Suppressor macrophage (primary cell): ENCODE data around the gene RFLNA.
A peak's percentile ranks its signal among the peaks of the same experiment; 100 is the strongest.

ENCODE experiments used
- DNase-seq, 4 experiments: peaks; one replicate each; pipeline ENCODE4 v3.0.0-alpha.2; 2020 to 2022

RFLNA gene

DNA sequence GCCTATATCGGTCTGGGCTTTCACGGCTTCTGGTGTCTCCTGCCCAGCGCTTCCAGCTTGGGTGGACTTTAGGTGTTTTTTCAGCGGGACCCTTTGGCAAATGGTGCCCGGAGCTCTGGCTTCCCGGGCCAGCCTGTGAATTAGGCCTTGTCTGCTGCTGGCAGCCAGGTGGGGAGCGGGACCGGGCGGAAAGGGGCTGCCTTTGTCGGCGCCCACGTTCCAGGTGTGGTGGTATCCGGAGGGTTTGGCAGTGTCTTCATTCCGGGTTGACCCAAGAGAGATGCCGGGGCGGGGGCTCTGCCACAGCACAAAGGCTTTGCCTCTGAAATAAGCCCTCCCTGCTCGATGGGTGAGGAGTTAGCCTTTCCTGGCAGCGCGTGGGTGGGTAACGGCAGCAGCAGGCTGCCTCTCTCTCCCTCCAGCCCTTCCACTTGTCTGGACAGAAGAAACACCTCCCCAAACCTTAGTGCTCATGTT is 9.5 kb downstream of the RFLNA start:
- DNase-seq = no peak

DNA sequence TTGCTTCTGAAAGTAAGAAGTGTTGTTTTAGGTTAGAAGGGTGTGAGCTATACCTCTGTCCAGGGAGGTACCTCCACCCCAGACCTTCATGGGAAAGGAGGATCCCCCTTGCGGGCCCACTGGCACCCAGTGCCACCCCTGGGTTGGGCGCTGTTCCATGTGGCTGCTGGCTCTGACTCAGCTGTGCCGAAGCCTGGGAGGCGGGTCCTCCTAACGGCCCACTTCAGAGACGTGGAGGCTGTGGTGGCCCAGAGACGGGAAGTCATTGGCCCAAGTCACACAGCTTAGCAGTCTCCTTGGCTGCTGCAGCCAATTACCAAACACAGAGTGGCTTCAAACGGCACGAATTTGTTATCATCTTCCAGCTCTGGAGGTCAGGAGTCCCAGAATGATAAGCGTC is 10.2 kb downstream of the RFLNA start:
- no peak for DNase-seq

DNA sequence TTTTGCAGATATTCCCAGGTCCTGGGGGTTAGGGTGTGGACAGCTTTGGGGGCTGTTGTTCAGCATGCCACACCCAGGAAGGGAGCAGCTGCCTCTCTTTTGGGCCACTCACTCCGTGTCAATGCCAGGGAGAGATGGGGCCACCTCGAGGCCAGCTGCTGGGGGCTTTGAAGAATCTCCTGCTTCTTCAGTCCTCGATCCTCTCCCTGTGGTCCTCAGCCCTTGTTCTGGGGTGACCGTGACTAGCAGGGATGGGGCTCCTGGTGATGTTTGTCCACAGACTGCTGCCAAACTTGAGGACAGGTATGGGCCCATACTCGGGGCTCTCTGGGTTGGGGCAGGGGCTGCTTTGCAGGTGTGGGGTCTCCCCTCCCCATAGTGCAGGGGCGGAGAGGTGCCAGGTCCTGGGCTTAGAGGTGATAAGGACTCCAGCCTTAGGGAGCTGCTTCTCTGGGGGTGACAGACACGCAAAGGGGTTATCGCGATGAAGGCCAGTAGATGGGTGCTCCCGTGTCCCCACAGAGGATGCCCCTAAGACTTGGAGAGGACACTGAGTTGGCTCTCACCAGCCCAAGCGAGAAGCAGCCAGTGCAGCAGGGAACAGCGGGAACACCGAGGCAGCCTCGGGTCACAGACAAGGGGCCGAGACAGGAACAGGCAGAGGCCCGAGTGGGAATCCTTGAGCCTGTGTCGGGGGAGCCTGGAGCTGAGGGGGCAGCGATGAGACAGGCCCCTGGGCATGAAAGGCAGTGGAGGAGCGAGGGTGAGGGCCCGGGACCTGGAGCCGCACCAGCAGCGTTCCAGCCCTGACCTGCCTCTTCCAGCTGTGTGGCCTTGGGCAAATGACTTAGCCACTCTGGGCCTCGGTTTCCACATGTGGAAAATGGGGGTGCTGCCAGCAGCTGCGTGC is 11.1 kb downstream of the RFLNA start:
- no peak for DNase-seq

DNA sequence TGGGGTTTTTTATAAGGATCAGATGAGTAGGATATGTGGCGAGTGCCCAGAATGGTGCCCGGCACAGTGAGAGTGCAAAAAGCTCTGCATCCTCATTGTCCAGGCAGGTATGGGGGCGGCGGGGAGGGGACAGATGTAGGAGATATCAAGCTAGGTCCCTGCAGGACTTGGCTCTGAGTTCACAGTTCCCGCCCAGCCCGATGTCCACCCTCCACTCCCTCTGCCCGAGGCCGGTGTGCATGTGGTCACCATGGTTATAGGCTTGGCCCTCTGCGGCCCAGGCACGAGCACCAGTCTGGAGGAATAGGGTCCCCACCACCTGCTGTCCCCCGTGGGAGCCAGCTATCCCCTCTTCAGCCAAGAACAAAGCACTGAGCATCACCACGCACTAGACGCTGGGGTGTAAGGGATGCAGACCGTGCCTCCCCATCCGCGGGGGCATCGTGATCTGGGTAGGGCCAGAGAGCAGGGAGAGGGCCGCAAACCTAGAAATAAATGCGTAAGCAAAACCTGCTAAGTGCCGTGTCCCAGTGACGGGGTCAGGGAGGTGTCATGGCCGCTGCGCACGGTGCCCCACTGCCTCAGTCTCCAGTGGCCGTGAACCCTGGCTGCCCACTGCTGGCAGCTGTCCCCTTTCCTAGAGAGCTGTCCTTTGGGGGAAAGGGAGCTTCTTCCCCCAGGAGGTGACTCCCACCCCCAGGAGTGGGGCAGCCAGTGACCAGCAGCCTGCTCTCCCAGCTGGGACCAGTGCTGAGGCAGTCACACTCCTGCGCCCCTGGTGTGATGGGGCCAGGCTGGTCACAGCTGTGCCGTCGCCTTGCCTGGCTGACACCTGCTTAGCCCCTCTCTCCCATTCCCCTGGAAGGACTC is 12.0 kb downstream of the RFLNA start:
- DNase-seq = no peak

DNA sequence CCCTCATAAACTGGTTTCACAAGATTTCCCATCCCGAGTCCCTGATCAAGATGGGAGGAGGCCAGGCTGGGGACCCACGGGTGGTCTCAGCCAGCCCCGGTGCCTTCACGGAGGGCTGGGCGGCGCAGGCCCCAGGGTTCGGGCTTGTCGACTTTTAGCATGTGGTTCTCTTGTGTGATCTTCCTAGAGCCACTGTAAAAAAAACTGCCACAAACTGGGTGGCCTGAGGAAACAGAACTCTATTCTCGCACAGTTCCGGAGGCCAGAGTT is 12.6 kb downstream of the RFLNA start:
- DNase-seq = no peak

DNA sequence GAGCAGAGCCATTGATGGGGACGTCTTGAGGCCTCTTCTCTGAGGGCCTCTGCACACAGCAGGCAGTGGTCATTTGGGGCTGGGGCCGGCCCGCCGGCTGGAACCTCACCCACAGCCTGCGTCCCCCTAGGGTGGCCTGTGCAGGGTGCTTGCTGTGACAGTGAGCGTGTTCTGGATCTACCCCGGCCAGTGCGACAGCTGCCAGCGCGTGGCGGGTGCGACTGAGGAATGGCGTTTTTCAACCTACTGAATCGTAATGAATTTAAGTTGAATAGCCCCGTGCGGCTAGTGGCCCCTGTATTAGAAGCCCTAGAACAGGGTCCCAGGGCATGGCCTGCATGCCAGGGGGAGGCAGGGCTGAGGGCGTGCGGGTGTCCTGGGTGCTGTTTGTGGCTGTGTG is 13.8 kb downstream of the RFLNA start:
- no peak for DNase-seq

DNA sequence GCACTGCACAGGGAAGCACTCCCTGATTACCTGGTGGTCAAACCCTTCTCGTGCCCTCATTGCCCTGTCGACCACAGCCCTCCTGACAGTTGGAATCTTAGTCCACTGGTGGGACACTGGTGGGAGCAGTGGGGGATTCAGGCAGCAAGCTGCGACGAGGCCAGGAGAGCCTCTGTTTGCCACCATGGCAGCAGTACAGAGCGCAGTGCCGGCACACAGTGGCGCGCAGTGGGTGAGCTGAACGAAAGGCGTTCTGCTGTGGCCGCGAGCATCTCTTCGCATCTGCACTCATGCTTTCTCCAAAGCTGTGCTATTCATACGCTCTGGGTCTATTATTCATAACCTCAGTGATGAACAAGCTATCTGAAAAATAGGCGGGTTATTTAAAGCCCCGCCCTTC is 14.3 kb downstream of the RFLNA start:
- no peak for DNase-seq

DNA sequence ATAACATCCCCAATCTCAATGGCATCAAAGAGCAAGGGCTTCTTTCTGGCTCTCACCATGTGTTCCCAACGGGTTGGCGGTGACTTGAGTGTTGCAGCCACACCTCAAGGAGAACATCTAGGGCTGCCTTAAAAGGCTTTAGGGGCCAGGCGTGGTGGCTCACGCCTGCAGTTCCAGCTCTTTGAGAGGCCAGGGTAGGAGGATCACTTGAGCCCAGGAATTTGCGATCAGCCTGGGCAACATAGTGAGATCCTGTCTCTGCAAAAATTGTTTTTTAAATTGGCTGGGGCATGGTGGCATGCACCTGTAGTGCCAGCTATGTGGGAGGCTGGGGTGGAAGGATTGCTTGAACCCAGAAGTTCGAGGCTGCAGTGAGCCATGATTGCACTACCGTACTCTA is 14.9 kb downstream of the RFLNA start:
- no peak for DNase-seq

DNA sequence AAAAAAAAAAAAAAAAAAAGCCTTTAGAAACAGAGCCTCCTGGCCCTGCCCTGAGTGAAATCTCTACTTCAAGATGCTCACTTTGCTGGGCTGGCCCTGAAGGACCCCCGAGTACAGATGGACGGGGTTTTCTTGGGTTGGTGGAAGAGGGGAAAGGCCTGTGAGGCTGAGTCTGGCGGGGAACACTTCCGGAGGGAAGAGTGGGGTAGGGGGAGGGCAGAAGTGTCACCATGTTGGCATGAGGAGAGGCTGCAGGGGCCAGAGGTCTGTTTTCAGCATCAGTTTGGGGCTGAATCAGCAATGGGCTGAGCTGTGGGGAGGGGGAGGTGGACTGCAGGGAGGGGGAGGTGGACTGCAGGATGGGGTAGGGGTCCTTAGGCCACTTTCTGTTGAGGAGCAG is 15.3 kb downstream of the RFLNA start:
- no peak for DNase-seq

DNA sequence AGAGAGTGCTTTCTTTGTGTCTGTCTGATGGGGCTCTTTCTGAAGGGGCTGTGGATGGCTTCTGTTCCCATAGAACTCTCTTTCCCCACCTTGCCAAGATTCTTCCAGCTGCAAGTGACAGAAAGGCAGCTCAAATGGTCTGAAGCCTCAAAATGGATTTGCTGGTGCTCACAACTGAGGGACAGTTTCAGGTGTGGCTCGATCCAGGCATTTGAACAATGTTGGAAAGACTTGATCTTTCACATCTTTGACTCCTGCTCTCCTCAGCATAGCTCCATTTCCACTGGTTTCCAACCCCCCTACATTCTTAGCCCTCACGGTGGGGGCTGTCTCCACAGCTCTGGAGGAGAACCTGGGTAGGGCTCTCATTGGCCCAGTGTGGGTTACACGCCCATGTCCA is 15.9 kb downstream of the RFLNA start:
- DNase-seq = no peak

DNA sequence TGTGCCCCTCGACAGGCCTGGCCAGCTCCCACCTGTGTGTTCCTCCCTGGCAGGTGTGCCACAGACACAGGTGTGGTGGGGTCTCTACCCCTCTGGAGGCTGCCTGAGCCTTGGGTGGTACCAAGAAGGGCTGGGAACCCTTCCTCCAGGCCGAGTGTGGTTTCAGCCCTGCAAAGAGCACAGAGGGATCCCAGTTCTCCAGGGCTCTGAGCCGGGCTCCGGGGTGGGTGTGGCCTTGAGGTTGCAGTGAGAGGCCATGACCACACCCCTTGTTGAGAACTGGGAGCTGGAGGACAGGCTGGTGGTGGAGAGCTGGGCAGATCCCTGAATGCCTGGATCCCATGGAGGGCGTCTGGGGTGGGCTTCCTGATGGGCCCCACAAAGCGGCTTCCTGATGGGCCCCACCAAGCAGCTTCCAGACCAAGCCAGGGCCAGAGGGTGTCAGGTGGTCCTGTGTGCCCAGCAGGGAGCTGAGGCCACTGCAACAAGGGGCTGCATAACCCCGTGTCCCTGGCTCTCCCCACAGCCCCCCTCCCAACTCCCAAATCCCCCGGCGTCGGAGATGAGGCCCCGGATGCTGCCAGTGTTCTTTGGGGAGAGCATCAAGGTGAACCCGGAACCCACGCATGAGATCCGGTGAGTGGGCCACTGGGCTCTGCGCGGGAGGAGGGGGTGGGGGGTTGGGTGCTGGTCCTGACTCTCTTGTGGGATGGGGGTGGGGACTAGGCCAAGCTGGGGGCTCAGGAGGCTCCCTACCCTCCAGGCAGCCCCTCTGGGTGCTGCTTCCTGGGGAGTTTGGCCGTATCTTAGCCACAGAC is 16.6 kb downstream of the RFLNA start:
- no peak for DNase-seq

DNA sequence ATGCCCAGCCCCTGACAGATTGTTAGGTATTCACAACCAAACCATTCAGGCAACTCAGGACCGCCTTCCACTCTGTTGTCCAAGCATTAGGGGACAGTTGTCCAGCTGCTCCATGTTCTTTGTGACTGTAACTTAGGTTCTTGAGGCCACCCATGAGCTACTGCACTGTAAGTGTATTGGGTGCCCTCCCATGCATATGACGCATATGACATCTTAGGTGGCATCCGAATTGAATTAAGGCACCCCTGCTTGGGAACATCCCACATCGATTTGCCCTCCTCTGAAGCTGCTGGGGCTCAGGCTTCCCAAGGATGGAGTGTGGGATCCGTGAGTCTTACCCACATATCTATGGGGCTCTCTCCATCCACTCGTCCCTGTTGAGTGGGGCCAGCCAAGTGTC is 17.7 kb downstream of the RFLNA start:
- DNase-seq = no peak

DNA sequence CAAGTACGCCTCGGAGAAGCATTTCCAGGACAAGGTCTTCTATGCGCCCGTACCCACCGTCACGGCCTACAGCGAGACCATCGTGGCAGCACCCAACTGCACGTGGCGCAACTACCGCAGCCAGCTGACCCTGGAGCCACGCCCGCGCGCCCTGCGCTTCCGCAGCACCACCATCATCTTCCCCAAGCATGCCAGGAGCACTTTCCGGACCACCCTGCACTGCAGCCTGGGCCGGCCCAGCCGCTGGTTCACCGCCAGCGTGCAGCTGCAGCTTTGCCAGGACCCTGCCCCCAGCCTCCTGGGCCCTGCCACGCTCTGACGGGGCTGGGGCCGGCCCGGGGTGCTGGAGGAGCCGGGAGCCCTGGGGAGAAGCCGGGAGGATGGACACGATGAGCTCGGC is 19.3 kb downstream of the RFLNA start:
- DNase-seq = no peak

DNA sequence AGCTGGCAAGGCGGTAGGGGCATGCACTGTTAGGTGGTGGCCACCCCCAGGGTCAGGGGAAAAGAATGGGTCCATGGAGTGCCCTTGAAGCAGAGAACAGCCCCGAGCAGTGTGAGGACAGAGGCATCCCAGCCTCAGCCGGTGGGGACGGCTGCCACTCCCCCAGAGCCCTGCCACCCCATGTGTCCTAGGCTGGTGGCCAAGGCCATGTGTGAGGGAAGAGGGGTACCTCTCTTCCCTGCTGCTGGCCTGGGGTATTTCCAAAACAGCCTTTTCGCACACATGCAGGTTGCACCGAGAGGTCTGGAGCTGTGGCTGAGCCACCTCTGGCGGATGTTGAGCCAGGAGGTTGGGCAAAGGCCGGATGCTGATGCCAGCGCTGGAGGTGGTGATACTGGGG is 19.9 kb downstream of the RFLNA start:
- DNase-seq = no peak

DNA sequence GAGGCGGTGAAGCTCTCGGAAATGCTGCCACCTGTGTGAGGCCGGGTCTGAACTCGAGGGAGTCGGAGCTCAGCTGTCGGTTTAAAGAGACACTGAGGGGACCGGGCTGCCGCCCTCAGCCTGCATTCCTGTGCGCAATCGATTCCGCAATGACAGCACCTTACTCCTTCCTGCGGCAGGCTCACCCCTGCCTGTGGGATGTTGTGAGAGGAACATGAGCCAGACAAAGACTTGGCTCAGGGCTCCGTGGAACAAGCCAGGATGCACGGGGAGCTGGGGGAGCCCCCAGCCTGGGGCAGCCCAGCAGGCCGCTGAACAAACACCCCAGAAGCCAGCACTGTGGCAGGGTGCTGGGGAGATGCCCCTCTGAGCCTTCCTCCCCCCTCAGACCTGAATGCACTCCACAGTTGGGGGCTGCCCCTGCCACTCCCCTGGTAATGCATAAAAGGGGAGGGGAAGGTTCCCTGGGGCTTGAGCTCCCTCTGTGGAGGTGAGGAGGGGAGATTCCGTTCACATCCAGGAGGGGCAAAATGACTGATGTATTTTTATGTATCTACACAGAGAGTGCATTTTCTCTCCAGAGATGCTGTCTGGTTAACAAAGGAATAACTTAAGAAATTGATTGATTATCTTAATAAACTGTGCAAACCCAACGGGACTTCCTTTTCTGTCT is 20.6 kb downstream of the RFLNA start:
- no peak for DNase-seq

DNA sequence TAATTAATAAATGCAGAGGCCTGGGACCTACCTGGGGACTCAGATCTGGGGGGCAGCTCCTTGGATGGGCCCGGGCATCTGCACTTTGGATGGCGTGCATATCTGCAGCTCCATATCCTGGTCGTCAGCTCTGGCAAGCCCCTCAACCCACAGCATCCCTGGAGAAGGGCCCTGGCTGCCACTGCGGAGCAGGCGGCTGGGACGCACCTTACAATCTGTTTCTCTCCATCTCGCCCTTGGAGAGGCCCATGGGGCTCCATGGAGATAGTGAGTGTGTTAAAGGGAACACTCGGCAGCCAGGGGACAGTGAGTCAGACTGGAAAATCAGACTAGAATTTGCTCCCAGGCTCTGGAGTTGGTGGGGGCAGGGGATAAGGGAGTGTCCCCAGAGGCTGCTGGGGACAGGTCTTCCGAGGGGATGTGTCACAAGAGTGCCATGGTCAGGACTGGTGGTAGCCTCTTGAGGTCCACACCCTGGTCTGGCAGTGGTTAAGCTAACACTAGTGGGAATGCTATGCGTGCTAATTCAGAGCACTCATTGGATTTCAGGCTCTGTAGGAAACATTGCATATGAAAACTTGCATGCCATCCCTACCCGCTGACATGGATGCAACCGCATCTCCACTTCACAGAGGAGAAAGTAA is 21.5 kb downstream of the RFLNA start:
- DNase-seq = no peak

DNA sequence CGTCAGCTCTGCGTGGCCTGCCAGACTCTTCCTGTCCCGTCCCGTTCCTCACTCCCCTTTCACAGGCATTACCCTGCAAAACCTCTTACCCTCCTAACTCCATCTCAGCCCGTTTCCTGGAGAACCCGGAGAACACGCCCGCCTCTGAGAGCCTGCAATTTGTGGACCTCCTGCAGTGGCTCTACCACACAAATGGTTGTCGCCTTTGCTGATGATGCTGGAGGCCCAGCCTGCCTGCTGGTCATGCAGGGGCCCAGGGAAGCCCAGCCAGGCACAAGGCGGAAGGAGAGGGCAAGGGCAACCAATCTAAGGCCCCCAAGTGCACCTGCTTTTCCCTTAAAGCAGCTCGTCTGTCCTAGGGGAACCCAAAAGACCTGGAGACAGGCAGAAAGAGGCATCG is 22.5 kb downstream of the RFLNA start:
- no peak for DNase-seq

DNA sequence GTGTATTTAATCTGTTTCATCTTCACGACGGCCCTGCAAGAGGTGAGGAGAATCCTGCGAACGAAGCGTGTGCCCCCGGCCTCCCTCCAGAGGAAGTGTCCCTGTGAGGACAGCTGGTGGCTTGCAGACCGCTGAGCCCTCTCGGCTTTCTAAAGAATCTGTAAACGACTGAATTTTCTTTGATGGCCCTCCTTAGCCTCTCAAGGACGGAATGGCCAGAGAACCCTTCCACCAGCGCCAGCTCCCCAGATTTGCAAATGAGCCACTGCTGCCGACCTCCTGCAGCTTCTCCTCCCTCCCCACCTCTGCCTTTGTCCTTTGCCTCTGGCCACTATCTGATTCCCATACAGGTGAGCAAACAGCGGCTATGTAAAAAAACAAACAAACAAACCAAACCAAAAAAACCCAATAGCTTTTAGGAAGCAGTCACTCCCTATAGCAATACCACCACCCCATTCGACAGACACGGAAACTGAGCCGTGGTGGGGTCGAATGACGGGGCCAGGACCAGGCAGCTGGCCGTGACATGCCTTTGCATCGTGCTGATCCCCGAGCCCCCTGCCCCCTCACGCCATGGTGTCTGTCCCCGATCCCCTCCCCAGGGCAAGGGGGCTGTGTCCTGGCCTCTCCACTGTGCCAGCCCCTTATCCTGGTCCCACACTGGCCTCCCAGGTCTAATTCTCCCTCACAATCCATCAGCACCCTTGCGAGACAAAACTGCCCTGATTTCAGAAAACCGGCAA is 23.6 kb downstream of the RFLNA start:
- DNase-seq = no peak

DNA sequence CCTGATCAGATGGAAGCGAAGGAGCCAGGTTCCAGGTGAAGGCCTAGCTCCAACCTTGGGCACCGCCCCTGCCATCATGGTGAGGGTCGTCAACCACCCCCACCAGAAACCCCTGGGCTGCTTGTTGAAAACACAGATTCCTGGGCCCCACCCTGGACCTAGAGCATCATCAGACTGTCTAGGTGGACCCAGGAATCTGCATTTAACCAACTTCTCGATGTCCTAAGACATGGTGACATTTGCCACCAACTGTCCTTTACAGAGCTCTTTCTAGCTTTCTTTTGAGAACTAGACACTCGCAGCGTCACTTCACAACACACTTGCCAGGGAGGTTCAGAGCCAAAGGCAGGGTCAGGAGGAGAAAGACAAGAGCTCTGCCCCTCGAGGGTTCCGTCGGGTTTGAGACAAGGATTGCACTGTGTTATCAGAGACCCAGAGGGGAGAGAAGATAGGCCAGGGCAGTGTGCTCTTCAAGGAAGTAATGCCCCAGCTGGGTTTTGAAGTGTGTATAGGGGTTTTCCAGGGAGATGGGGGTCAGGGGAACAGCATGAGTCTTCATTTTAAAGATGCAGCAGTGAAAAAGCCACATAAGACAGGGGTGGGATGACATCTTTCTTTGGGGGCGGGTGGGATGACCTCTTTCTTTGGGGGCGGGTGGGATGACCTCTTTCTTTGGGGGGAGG is 24.6 kb downstream of the RFLNA start:
- DNase-seq = no peak

DNA sequence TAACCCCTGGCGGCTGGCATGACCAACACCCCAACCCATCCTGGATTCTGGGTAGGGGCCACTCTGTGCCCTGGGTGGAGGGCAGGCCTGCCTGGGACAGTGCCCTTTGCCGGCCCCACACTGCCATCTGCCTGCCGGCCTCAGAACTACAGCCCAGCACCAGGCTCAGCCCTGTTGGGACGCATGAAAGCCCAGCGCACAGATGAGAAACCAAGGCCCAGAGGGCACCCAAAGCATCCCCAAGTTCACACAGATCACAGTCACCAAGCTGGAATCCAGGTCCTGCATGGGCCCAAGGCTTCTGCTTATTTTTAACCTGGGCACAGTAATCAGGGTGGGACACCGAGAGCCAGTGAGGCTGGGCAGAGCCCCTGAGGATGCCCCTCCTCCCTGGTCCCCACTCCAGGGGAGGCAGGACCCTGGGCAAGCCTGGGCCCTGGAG is 26.2 kb downstream of the RFLNA start:
- DNase-seq = peak; percentile 69 to 85 (median 81)
